Fibroblast of lung (primary cell): ENCODE data around the gene PLEKHN1.

ENCODE experiments used
- EZH2 ChIP-seq: IDR thresholded peaks from 2 replicates; pipeline ENCODE4 v1.5.1; 2012; ENCODE audit warnings: low read length, control low read depth, mild to moderate bottlenecking; ENCODE audit errors: missing control alignments
- TF ChIP-seq, protein P1 (sequence below), 2 donors: IDR thresholded peaks in 1 of 2; conservative IDR thresholded peaks in 1 of 2; 1 replicate in 1 of 2; 2 replicates in 1 of 2; pipeline ENCODE4 v1.5.1; 2011 to 2012; ENCODE audit warnings: low read length in 2 of 2, control low read depth in 1 of 2, inconsistent platforms in 1 of 2, low read depth in 1 of 2, mild to moderate bottlenecking in 1 of 2

DNA sequence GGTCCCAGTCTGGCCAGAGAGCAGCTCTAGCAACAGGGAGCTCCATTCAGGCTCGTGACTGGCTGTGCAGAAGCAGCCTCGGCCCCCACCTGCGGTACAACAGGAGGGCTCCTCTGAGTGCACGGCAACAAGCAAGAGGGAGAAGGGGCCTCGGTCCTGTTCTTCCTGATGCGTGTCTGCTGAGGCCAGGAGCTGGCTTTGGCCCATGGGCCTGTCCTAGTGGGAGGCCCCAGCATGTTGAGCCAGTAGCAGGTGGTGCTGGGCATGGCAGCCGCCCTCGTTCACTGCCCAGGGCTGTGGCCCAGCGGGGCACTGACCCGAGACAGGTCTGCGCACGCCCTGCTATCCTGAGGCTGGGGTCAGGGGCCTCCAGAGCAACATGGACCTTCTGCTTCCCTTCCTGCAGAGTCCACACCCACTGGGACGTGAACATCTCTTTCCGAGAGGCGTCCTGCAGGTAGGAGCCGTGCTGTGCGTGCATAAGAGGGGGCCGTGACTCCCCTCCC lies 35.6 kb upstream of the PLEKHN1 start:
- TF ChIP-seq, protein P1, sequence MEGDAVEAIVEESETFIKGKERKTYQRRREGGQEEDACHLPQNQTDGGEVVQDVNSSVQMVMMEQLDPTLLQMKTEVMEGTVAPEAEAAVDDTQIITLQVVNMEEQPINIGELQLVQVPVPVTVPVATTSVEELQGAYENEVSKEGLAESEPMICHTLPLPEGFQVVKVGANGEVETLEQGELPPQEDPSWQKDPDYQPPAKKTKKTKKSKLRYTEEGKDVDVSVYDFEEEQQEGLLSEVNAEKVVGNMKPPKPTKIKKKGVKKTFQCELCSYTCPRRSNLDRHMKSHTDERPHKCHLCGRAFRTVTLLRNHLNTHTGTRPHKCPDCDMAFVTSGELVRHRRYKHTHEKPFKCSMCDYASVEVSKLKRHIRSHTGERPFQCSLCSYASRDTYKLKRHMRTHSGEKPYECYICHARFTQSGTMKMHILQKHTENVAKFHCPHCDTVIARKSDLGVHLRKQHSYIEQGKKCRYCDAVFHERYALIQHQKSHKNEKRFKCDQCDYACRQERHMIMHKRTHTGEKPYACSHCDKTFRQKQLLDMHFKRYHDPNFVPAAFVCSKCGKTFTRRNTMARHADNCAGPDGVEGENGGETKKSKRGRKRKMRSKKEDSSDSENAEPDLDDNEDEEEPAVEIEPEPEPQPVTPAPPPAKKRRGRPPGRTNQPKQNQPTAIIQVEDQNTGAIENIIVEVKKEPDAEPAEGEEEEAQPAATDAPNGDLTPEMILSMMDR (conservative IDR thresholded peaks at IDR 0.05 in 1 of 2, IDR thresholded peaks at IDR 0.05 in 1 of 2; ENCODE audit: low read depth in 1 of 2, low read length in 2 of 2): no peak
- TF ChIP-seq EZH2: no peak
